ENCODE data around the gene SPRY4. TPM values are rescaled to one million over a fixed set of nuclear protein-coding genes. Genes with fewer than 3 reads are reported as not detected.
"Not testable (repeated sequence)": the region's sequence is repeated elsewhere in the genome, so short reads cannot be mapped to it uniquely, and the experiment has no call there.

The SPRY4 gene
- total RNA-seq, 1 experiment from 2014 or later = 140 TPM

DNA sequence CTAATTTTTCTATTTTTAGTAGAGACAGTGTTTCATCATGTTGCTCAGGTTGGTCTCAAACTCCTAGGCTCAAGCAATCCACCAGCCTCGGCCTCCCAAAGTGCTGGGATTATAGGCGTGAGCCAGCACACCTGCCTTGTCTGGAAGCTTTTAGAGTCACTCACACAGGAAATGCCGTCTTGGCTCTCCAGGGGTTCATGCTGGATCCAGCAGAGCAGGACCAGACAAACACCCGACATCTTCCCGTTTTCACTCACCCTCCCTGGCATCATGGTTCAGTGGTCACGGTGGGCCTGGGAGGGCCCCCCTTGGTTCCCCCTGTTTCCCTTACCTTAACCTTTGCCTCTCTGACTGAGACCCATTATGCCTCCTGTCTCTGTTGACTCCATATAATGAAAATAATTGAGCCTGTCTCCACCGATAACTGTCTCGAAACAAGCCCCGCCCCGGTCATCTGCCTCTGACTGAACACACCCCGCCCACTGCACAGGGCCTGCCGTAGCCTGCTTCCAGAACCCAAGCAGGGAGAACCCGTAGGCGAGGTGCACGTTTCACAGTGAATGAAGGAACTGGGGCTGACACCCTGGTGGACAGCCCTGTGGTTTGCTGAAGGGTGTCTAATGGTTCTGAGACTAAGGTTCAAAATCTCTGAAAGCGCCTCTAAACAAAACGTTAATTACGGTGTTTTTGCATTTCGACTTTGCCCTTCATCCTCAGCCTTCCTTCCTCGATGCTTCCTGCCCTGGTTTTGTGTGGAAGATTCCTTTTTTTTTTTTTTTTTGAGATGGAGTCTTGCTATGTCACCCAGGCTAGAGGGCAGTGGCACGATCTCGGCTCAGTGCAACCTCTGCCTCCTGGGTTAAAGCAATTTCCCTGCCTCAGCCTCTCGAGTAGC, 39.7 kb upstream of the SPRY4 start:
- Mint-ChIP-seq H3K4me1 (peaks cover 68% of the 10 kb centered on the region), H3K36me3 (no peaks in the 10 kb centered on the region), H3K4me3 (no peak overlapping the region), H3K9me3 (no peaks in the 10 kb centered on the region), H3K27ac (peak overlapping the region; percentile 89), H3K27me3 (ENCODE audit: low read depth) (no peaks in the 10 kb centered on the region)
- ChIA-PET CTCF (no interaction called here), POLR2A (no interaction called here)
- ATAC-seq (peak; percentile 26), DNase-seq (ENCODE audit: low spot score) (peak; percentile 53)
- TF ChIP-seq ZNF121 (CRISPR knock-in tag; IDR thresholded peaks at IDR 0.05) (no peak), ZNF423 (CRISPR knock-in tag; IDR thresholded peaks at IDR 0.05) (0 out of 2 replicates have a peak, but pooled peaks have one; percentile 33)
- TF ChIP-seq, protein P1, sequence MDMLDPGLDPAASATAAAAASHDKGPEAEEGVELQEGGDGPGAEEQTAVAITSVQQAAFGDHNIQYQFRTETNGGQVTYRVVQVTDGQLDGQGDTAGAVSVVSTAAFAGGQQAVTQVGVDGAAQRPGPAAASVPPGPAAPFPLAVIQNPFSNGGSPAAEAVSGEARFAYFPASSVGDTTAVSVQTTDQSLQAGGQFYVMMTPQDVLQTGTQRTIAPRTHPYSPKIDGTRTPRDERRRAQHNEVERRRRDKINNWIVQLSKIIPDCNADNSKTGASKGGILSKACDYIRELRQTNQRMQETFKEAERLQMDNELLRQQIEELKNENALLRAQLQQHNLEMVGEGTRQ (CRISPR knock-in tag; IDR thresholded peaks at IDR 0.05) = no peak
- TF ChIP-seq, protein P2, sequence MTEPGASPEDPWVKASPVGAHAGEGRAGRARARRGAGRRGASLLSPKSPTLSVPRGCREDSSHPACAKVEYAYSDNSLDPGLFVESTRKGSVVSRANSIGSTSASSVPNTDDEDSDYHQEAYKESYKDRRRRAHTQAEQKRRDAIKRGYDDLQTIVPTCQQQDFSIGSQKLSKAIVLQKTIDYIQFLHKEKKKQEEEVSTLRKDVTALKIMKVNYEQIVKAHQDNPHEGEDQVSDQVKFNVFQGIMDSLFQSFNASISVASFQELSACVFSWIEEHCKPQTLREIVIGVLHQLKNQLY (CRISPR knock-in tag; IDR thresholded peaks at IDR 0.05) = no peak
- TF ChIP-seq, protein P3, sequence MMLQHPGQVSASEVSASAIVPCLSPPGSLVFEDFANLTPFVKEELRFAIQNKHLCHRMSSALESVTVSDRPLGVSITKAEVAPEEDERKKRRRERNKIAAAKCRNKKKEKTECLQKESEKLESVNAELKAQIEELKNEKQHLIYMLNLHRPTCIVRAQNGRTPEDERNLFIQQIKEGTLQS (CRISPR knock-in tag; conservative IDR thresholded peaks at IDR 0.05) = no peak

DNA sequence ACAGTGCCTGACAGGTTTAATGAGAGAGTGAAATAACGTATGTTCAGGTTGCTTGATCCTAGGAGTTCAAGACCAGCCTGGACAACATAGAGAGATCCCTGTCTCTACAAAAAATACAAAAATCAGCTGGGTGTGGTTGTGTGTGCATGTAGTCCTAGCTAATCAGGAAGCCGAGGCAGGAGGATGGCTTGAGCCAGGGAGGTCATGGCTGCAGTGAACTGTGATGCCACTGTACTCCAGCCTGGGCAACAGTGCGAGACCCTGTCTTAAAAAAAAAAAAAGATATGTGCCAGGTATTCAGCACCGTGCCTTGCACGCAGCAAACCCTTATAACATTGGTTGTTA, 38.8 kb upstream of the SPRY4 start:
- Mint-ChIP-seq H3K27me3 (ENCODE audit: low read depth) (no peaks in the 10 kb centered on the region), H3K27ac (peak overlapping the region; percentile 100), H3K9me3 (no peaks in the 10 kb centered on the region), H3K4me1 (peaks cover 73% of the 10 kb centered on the region), H3K36me3 (no peaks in the 10 kb centered on the region), H3K4me3 (no peak overlapping the region)
- ATAC-seq = no peak
- ChIA-PET POLR2A (interaction anchor here (0.6 to 1.9 kb wide), 2 partner anchors 15 to 38 kb away, joined by 3 to 7 read pairs; no protein-coding TSS in a partner anchor), CTCF (interaction anchor here (0.6 kb wide), 1 partner anchor 355 kb away, joined by 3 read pairs; no protein-coding TSS in a partner anchor)
- TF ChIP-seq ZNF121 (CRISPR knock-in tag; IDR thresholded peaks at IDR 0.05) = peak; percentile 98
- TF ChIP-seq, protein P3 (CRISPR knock-in tag; conservative IDR thresholded peaks at IDR 0.05) = no peak
- no peak for DNase-seq (ENCODE audit: low spot score)

DNA sequence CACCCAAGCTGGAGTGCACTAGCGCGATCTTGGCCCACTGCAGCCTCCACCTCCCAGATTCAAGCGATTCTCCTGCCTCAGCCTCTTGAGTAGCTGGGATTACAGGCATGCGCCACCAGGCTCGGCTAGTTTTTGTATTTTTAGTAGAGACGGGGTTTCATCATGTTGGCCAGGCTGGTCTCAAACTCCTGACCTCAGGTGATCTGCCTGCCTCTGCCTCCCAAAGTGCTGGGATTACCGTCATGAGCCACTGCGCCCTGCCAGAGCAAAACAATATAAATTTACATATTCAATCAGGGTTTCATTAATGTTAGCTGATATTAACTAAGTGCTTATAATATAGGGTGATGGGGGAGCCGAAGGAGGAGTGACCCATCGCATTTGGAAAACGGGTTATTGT, 37.4 kb upstream of the SPRY4 start:
- peaks cover 78% of the 10 kb centered on the region for H3K4me1 Mint-ChIP-seq
- not testable (repeated sequence) for H3K4me3 Mint-ChIP-seq

DNA sequence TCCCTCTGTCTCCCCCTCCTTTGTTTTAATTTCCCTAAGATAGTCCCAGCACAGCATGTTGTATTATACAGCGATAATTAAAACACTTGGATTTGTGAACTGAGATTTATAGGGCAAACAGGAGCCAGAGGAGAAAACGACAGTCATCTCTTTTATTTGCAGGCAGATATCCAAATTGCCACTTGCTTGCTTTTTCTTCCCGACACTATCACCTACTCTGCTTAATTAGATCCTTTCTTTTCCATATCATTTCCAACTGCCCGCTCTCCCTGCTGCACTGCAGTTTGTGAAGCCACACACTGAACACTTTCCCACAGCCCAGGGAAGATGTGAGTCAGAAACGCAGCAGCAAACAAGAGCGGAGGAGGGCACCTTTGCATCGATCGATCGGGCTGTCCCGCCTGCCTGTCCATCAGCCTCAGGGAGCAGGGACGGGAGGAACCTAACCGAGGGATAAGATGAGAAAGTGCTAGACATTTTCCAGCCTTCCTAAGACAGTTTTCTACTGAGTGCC, 35.8 kb upstream of the SPRY4 start:
- Mint-ChIP-seq H3K27ac (peak overlapping the region; percentile 96), H3K9me3 (no peaks in the 10 kb centered on the region), H3K36me3 (no peaks in the 10 kb centered on the region; the same call in 1 of the 2 replicates), H3K27me3 (ENCODE audit: low read depth) (no peaks in the 10 kb centered on the region), H3K4me1 (peaks cover 79% of the 10 kb centered on the region), H3K4me3 (peak overlapping the region; percentile 24)
- CTCF ChIA-PET = no interaction called here
- TF ChIP-seq, protein P3 (CRISPR knock-in tag; conservative IDR thresholded peaks at IDR 0.05) = no peak
- peak; percentile 38; the same call in 1 of the 2 replicates for TF ChIP-seq GABPB1 (CRISPR knock-in tag; IDR thresholded peaks at IDR 0.05)
- DNase-seq (ENCODE audit: low spot score) (peak; percentile 42), ATAC-seq (no peak)
- POLR2A ChIA-PET = no interaction called here

More for the DNA sequence above, 37.4 kb upstream of the SPRY4 start:
- DNase-seq (ENCODE audit: low spot score); H3K9me3 Mint-ChIP-seq; H3K27me3 Mint-ChIP-seq (ENCODE audit: low read depth); H3K36me3 Mint-ChIP-seq; ATAC-seq; CTCF ChIA-PET: not testable (repeated sequence)
- POLR2A ChIA-PET = interaction anchor here (0.9 to 1.9 kb wide), 3 partner anchors 35 to 37 kb away, joined by 3 to 7 read pairs (median 4); partner anchors contain the start of gene SPRY4
- peak overlapping the region; percentile 100 for H3K27ac Mint-ChIP-seq

DNA sequence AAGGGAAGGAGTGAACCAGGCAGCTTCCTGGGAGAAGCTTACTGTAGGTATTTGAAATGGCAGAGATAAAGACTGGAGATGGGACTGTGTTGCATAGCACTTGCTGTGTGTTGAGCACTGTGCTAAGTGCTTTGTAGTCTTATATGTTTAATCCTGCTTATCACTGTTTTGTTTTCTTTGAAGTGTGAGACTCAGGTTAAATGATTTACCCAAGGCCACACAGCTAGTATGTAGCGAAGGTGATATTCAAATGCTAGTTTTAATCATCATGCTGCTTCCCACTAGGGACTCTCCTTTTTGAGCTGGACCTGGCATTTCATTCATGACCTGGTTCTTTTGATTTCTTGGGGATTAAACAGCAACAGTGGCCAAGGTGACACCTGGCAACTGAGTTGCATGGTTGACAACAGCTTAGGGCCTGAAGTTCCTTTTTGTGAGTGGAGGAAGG, 35.3 kb upstream of the SPRY4 start:
- DNase-seq (ENCODE audit: low spot score) (no peak), ATAC-seq (no peak)
- Mint-ChIP-seq H3K4me3 (no peak overlapping the region), H3K27ac (peak overlapping the region; percentile 96), H3K9me3 (no peaks in the 10 kb centered on the region), H3K36me3 (no peaks in the 10 kb centered on the region; the same call in 1 of the 2 replicates), H3K4me1 (peaks cover 78% of the 10 kb centered on the region), H3K27me3 (ENCODE audit: low read depth) (no peaks in the 10 kb centered on the region)
- ChIA-PET CTCF (interaction anchor here (0.9 kb wide), 1 partner anchor 33 kb away, joined by 3 read pairs; no protein-coding TSS in a partner anchor), POLR2A (interaction anchor here (1.2 kb wide), 1 partner anchor 33 kb away, joined by 5 read pairs; no protein-coding TSS in a partner anchor)
- TF ChIP-seq, protein P4, sequence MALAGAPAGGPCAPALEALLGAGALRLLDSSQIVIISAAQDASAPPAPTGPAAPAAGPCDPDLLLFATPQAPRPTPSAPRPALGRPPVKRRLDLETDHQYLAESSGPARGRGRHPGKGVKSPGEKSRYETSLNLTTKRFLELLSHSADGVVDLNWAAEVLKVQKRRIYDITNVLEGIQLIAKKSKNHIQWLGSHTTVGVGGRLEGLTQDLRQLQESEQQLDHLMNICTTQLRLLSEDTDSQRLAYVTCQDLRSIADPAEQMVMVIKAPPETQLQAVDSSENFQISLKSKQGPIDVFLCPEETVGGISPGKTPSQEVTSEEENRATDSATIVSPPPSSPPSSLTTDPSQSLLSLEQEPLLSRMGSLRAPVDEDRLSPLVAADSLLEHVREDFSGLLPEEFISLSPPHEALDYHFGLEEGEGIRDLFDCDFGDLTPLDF (CRISPR knock-in tag; IDR thresholded peaks at IDR 0.05) = no peak
- TF ChIP-seq, protein P5, sequence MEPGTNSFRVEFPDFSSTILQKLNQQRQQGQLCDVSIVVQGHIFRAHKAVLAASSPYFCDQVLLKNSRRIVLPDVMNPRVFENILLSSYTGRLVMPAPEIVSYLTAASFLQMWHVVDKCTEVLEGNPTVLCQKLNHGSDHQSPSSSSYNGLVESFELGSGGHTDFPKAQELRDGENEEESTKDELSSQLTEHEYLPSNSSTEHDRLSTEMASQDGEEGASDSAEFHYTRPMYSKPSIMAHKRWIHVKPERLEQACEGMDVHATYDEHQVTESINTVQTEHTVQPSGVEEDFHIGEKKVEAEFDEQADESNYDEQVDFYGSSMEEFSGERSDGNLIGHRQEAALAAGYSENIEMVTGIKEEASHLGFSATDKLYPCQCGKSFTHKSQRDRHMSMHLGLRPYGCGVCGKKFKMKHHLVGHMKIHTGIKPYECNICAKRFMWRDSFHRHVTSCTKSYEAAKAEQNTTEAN (CRISPR knock-in tag; IDR thresholded peaks at IDR 0.05) = no peak
- TF ChIP-seq IRF2 (CRISPR knock-in tag; IDR thresholded peaks at IDR 0.05; ENCODE audit: borderline replicate concordance, low read depth) (no peak), ATF1 (CRISPR knock-in tag; IDR thresholded peaks at IDR 0.05) (no peak), CREB1 (CRISPR knock-in tag; IDR thresholded peaks at IDR 0.05) (no peak), ETV6 (CRISPR knock-in tag; IDR thresholded peaks at IDR 0.05) (no peak), KAT7 (CRISPR knock-in tag; IDR thresholded peaks at IDR 0.05; ENCODE audit: borderline replicate concordance) (no peak), ZNF138 (CRISPR knock-in tag; conservative IDR thresholded peaks at IDR 0.05) (no peak)
- TF ChIP-seq, protein P6, sequence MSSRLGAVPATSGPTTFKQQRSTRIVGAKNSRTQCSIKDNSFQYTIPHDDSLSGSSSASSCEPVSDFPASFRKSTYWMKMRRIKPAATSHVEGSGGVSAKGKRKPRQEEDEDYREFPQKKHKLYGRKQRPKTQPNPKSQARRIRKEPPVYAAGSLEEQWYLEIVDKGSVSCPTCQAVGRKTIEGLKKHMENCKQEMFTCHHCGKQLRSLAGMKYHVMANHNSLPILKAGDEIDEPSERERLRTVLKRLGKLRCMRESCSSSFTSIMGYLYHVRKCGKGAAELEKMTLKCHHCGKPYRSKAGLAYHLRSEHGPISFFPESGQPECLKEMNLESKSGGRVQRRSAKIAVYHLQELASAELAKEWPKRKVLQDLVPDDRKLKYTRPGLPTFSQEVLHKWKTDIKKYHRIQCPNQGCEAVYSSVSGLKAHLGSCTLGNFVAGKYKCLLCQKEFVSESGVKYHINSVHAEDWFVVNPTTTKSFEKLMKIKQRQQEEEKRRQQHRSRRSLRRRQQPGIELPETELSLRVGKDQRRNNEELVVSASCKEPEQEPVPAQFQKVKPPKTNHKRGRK (CRISPR knock-in tag; IDR thresholded peaks at IDR 0.05; ENCODE audit: borderline replicate concordance) = no peak

All from WTC11 (cell line).